GM12875 (cell line): ENCODE data around the gene KCTD5.

Experiments
- H3K4me3 ChIP-seq: one replicate; pipeline ENCODE4 v1.5.1; 2011; ENCODE audit warnings: low read depth, low read length, control low read depth
- TF ChIP-seq, protein P1 (sequence below): IDR thresholded peaks from 2 replicates; pipeline ENCODE4 v1.5.1; 2011; ENCODE audit warnings: low read depth, mild to moderate bottlenecking, control low read depth, inconsistent platforms, low read length, moderate library complexity, borderline replicate concordance; ENCODE audit not compliant: insufficient read depth

KCTD5 gene

DNA sequence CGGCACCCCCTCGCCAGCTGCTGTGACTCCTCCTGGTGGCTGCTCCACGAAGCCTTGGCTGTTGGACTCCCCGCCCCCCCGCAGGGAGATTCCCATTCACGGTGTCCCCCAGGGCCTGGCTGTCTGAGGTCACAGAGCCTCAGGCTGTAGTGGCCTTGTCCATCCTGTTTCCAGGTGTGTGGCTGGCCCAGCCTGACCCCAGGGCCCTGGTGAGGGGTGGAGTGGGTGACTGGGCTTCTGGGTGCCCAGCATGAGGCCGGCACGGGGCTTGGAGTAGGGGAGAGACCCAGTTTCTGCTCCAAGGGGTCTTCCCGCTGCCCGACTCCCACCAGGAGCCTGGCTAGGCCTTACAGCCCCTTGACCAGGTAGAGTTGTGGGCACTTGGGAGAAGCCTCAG is 27.3 kb downstream of the KCTD5 start:
- TF ChIP-seq, protein P1, sequence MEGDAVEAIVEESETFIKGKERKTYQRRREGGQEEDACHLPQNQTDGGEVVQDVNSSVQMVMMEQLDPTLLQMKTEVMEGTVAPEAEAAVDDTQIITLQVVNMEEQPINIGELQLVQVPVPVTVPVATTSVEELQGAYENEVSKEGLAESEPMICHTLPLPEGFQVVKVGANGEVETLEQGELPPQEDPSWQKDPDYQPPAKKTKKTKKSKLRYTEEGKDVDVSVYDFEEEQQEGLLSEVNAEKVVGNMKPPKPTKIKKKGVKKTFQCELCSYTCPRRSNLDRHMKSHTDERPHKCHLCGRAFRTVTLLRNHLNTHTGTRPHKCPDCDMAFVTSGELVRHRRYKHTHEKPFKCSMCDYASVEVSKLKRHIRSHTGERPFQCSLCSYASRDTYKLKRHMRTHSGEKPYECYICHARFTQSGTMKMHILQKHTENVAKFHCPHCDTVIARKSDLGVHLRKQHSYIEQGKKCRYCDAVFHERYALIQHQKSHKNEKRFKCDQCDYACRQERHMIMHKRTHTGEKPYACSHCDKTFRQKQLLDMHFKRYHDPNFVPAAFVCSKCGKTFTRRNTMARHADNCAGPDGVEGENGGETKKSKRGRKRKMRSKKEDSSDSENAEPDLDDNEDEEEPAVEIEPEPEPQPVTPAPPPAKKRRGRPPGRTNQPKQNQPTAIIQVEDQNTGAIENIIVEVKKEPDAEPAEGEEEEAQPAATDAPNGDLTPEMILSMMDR, result no peak
- no peak overlapping the region for H3K4me3 ChIP-seq

DNA sequence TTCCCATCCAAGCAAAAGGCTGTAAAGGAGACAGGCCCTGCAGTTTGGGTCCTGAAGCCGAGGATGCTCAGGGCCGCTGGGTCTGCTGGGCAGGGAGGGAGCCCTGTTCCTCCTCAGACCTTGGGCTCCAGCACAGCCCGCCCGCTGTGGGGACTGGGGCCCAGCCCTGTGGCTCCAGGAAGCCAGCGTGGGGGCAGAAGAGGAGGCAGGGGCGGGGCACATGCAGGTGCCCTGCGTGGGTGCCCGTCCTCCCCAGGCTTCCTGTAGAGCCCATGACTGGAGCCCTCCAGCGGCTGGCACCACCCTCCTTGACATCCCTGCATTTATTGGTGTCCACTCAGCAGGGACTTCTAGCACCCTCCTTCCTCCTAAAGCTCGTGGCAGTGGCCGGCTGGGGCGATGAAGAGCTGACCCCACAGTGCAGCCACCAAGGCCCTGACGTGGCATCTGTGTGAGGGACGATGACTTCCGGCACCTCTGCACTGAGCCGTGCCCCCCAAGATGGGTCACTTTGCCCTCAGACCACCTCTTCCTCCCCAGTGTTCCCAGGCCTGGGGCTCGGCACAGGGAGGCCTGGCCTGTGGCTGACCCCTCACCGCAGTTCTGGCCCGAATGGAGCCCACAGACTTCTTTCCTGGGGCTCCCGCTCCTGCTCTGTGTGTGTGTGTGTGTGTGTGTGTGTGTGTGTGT is 27.8 kb downstream of the KCTD5 start:
- TF ChIP-seq, protein P1, result no peak
- no peak overlapping the region for H3K4me3 ChIP-seq

DNA sequence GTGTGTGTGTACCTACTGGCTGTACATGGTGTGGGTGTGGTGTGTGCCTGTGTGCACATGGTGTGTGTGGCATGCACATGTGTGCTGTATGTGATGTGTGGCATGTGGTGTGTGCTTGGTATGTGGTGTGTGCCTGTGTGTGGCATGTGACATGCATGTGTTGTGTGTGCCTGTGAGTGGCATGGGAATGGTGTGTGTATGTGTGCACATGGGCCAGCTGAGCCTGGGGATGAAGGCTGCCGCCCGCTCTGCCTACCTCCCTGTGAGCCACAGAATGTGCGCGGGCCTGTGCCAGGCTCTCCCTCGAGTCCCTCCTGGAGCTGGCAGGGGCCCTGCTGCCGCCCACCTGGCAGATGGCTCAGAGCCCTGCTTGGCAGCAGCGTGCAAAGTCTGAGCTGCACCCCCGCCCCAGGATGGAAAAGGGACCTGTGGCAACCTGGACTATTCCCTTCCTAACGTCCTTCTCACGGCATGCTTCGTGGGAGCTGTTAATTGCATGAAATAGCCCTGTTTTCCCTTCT is 28.4 kb downstream of the KCTD5 start:
- no peak overlapping the region for H3K4me3 ChIP-seq
- TF ChIP-seq, protein P1, result no peak

DNA sequence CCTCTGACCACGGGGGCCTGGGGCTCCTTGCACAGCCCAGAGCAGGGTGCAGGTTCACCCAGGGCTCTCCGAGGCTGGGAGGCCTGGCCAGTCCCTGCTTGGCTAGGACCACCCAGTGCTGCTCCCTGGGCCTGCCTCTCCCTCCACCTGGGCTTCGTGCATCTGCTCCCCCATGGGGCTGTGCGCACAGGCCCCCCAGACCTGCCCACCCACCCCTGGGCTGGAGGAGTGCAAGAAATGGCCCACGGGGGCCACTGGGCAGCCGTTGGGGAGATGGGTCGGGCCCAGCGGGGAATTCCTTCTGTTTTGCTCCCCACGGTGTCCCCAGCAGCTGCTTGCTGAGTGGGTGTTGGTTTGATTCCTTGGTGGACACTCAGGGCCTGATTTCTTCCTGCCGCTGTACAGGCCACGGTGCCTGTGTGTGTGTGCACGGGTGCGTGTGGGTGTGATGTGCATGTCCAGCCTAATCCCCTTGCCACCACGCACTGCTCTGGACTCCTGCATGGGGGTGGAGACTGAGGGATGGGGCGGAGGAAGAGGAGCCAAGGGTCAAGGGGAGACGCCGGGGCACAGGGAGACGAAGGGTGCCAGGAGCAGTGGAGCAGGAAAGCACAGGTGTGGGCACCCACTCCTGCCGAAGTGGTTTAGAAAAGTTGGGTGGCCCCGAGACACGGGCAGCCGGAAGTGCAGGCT is 29.2 kb downstream of the KCTD5 start:
- H3K4me3 ChIP-seq, result no peak overlapping the region
- TF ChIP-seq, protein P1, result no peak

DNA sequence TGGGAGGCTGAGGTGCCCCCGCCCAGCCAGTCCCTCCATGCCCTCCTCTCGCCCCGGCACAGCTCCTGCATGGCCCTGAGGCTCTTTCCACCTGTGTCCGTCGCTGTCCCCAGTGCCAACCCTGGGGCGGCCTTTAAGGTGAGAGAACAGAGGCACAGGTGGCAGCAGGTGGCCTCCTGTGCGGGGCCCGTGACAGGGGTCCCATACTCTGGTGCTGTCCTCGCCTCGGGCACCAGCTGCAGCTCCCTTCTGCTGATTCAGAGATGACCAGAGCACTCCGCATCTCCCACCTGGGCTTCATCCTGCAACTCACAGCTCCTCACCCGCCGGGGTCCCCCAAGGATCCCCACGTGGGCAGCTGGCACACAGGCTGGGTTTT is 29.7 kb downstream of the KCTD5 start:
- no peak overlapping the region for H3K4me3 ChIP-seq
- TF ChIP-seq, protein P1, result no peak

DNA sequence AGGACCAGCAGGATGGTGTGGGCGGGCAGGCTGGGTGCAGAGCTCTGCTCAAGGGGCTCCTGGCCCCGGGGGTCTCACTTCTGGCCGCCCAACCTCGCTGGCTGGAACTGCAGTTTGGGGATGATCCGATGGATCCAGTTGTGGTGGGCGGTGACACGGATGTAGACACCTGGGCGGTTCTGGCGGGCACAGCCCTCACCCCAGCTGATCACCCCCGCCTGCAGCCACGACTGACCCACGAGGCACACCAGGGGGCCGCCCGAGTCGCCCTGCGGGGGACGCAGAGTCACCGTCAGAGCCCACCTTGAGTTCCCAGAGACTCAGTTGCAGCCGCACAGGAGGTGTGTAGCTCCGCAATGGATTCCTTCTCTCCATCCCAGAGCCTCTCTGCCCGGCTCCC is 30.2 kb downstream of the KCTD5 start:
- TF ChIP-seq, protein P1, result no peak
- H3K4me3 ChIP-seq, result no peak overlapping the region

DNA sequence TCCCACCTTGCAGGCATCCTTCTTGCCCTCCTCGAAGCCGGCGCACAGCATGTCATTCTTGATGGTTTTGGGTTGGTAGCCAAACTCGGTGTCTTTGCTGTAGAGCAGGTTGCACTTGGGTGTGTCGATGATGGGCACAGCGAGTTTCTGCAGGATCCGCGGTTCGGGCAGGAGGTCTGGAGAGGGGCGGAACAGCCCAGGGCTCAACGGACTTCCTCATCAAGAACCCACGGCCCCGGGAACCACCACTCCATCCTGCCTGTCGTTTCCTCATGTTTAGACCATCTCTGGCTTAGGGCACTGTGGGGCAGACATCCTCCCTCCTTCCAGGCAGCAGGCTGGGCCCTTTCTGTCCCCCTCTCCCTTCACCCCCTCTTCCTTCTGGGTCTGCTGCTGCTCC is 31.2 kb downstream of the KCTD5 start:
- no peak overlapping the region for H3K4me3 ChIP-seq
- TF ChIP-seq, protein P1, result no peak
